Suprapubic skin (tissue), 4 donors: ENCODE measurements around the gene SOX9.

Experiments
- CTCF ChIP-seq, 2 donors: fragments of 200-600 bp in 1 of 2; fragments of 450-650 bp in 1 of 2; sonication (generic) in 1 of 2; IDR thresholded peaks; one replicate each; pipeline ENCODE4 v1.5.1; 2016 to 2019; ENCODE audit warnings: antibody characterized with exemption in 2 of 2, mild to moderate bottlenecking in 1 of 2, moderate library complexity in 1 of 2
- EP300 ChIP-seq: sonication (generic); formaldehyde crosslinking; IDR thresholded peaks from one replicate; pipeline ENCODE4 v1.6.1; 2017; ENCODE audit warnings: antibody characterized with exemption
- POLR2A ChIP-seq, 2 donors: fragments of 450-650 bp; IDR thresholded peaks; one replicate each; pipeline ENCODE4 v1.6.1; 2017; ENCODE audit warnings: antibody characterized with exemption in 2 of 2, mild to moderate bottlenecking in 2 of 2, moderate library complexity in 2 of 2
- POLR2AphosphoS5 ChIP-seq, 3 donors: sonication (generic); formaldehyde crosslinking; IDR thresholded peaks; one replicate each; pipeline ENCODE4 v1.6.1; 2017; ENCODE audit warnings: antibody characterized with exemption in 3 of 3

- TF ChIP-seq CTCF (IDR thresholded peaks at IDR 0.05) (no peak), POLR2A (IDR thresholded peaks at IDR 0.05) (no peak), EP300 (no peak), POLR2AphosphoS5 (IDR thresholded peaks at IDR 0.05) (no peak)
Observed at GRCh38 chr17:72125226-72125651, 4.4 kb downstream of the SOX9 start.
